Activated CD8-positive, alpha-beta memory T cell treated with anti-CD3 and anti-CD28 coated beads, Interleukin-2, amount 50 U/mL, for 24 hours (primary cell): ENCODE measurements around the gene ZNF234.
"Not testable (repeated sequence)": the region's sequence is repeated elsewhere in the genome, so short reads cannot be mapped to it uniquely, and the experiment has no call there.

ENCODE experiments used
- DNase-seq: peaks from one replicate; pipeline ENCODE4 v3.0.0-alpha.2; 2020; ENCODE audit errors: extremely low read depth

The ZNF234 gene

DNA sequence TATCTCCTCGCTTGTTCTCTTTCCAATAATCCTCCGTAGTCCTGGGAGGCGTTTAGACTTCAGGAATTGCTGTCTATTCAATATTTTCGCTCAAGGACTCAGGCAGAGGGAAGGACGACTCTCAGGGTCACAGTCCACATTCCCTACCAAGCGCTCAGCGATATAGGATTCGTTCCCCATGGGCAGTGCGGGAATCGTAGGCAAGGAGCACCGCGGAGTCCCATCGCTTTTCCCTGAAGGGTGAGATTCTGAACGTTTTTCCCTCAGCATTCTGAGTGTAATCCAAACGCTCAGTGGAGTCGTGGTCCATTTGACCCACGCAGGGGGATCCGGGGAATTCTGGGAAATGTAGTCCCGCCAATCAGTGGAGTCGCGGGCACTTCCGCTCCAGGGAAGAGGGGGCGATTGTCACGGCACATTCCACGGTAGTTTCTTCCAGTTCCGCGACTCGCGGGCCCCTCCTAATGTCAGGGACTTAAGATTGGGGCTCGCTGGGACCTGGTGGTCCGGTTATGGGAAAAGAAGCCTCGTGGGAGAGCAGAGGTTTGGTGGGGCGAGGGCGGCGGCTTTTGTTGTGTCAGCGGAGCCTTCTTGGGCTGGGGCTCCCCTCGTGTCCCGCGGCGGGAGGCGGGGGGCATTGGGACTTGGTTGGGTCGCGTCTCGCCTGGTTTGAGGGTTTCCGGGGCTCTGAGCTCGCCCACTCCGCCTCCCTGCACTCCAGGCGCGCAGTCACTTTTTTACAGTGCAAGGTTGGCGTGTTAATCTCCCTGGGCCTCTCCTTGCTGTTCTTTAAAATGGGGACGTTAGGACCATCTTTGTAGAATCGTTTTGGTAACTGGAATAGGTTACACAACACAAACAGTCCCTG is at the start of gene ZNF234:
Gene ZNF234 (plus strand): TSS at position 364 of the 868 bp plus-strand sequence. CDS start 3,079 bp downstream, outside the sequence.
- DNase-seq = peak; percentile 51

DNA sequence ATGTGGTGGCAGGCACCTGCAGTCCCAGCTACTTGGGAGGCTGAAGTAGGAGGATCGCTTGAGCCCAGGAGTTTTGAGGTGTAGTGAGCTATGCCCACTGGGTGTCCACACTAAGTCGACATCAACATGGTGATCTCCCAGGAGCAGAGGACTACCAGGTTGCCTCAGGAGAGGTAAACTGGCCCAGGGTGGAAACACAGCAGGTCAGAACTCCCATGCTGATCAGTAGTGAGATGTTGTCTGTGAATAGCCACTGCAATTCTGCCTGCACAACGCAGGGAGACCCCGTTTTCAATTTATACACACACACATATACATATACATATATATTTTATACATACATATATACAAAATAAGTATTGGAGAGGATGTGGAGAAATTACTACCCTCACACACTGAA is 49.2 kb upstream of the ZNF234 start:
- no peak for DNase-seq

DNA sequence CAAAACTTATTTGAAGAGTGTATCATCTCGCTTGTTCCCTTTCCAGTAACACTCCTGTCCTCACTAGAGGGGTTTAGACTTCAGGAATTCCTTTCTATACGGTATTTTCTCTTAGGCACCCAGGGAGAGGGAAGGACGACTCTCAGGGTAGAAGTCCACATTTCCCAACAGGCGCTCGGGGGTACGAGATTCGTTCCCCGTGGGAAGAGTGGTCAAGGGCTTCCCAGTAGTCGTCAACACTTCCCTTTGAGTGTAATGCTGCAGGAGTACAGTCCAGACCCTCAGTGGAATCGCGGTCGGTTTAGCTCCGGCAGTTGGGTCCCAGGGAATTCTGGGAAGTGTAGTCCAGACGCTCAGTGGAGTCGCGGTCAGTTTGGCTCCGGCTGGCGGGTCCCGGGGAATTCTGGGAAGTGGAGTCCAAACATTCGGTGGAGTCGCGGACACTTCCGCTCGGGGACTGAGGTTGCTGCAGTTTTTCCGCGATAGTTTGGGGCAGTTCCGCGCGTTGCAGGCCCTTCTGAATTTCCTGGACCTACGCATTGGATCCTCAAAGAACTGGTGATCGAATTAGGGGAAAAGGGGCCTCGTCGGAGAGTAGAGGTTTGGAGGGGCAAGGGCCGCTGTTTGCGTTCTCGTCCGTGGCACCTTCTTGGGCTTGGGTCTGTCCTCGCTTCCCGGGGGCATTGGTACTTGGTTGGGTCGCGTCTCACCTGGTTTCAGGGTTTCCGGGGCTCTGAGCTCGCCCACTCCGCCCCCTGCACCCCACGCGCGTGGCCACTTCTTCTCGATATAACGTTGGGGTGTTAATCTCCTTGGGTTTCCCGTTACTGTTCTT is 47.2 kb upstream of the ZNF234 start, which contains the start of gene ZNF224:
Gene ZNF224 (plus strand): TSS at position 431 of the 835 bp plus-strand sequence. CDS start 3,513 bp downstream, outside the sequence.
- peak; percentile 65 for DNase-seq

DNA sequence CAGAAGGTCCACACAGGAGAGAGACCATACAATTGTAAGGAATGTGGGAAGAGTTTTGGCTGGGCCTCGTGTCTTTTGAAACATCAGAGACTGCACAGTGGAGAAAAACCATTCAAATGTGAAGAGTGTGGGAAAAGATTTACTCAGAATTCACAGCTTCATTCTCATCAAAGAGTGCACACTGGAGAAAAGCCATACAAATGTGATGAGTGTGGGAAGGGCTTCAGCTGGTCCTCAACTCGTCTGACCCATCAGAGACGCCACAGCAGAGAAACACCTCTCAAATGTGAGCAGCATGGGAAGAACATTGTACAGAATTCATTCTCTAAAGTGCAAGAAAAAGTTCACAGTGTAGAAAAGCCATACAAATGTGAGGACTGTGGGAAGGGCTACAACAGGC is 33.6 kb upstream of the ZNF234 start:
- no peak for DNase-seq

DNA sequence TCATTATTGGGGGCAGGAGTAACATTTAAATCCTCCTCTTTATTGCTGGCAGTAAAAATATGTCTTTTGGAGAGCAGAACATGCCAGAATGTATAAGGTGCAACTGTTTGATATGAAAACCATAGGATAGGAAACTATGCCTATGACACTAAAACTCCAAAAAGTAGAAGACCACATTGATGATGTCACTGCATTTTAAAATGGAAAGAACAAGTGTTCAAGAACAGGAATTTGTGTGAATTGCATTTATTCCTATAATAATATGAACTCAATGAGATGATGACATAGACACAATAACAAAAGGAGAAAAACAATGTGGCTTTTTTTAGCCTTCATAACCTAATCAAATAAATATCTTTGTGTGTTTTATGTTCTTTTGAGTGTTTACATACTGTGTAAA is 31.9 kb upstream of the ZNF234 start:
- no peak for DNase-seq

DNA sequence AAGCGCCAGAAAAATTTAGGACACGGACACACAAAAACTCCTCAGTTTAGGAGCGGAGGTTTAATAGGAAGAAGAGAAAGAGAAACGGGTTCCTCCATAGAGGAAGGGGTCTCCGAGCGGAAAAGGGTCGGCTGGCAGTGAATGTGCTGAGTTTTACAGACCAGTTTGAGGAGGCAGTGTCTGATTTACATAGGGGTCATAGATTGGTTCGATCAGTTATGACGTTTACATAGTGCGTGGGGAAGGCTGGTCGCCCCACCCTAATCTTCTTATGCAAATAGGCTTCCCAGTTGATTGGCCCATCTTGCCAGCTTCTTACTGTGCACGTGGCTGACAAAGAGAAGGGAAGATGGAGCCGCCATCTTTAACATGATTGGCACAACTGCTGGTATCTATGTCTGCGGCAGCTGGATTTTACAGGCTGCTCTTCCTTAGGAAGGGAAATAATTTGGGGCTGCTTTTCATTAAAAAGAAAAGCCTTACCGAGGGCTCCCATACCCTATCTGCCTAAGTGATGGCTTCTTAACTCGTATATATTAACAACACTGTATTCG is 29.4 kb upstream of the ZNF234 start:
- no peak for DNase-seq

DNA sequence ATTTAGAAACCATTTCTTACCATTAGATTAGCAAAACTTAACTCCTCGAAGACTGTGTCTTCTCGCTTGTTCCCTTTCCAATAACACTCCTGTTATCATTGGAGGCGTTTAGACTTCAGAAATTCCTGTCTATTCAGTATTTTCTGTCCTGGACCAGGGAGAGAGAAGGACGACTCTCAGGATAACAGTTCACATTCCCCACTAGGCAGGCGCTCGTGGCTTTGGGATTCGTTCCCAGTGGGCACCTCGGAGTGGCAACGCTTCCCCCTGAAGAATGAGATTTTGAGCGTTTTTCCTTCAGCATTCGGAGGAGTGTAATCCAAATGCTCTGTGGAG is 28.6 kb upstream of the ZNF234 start:
- no peak for DNase-seq

DNA sequence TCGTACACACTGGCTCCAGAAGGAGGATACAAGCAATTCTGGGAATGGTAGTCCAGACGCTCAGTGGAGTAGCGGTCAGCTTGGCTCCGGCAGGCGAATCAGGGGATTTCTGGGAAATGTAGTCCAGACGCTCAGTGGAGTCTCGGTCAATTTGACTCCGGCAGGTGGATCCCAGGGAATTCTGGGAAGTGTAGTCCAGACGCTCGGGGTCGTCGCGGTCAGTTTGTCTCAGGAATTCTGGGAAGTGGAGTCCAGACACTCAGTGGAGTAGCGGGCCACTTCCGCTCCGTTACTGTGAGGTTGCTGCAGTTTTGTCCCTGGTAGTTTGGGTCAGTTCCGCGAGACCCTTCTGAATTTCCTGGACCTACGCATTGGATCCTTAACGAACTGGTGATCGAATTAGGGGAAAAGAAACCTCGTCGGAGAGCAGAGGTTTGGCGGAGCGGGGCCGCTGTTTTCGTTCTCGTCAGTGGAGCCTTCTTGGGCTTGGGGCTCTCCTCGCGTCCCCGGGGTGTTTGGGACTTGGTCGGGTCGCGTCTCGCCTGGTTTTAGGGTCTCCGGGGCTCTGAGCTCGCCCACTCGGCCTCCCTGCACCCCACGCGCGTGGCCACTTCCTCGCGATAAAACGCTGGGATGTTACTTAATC is 28.1 kb upstream of the ZNF234 start, which contains the start of gene ZNF225:
Gene ZNF225 (plus strand): TSS at position 262 of the 646 bp plus-strand sequence. CDS start 2,429 bp downstream, outside the sequence.
- peak; percentile 71 for DNase-seq

DNA sequence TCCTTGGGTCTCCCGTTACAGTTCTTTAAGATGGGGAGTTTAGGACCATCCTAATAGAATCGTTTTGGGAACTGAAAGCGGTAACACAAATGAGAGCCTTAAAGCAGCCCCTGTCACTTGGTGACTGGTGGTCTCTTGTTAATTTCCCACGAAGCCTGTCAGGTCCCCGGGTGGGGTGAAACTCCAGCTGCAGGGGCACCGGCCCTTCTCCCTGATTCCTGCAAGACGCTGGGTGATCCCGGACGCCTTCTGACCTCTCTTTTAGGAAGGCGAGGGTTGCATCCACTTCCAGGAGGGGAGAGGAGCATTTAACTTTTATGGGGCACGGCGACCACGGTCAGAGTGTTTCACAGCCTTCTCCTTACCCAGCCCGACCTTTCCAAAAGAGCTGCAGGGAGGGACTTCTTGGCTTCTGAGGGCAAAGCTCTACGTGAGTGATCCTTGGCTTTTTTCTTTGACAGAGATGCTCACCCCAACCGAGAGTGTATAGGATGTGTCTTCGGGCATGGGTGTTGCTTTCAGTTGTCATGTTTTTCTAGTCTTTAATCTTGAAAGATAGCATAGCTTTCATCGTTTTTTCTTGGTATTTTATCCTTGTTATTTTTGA is 27.5 kb upstream of the ZNF234 start:
- no peak for DNase-seq

DNA sequence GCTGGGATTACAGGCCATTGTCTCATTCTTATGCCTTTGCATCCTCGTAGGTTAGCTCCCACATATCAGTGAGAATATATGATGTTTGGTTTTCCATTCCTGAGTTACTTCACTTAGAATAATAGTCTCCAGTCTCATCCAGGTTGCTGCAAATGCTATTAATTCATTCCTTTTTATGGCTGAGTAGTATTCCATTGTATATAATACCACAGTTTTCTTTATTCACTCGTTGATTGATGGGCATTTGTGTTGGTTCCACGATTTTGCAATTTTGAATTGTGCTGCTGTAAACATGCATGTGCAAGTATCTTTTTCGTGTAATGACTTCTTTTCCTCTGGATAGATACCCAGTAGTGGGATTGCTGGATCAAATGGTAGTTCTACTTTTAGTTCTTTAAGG is 20.2 kb upstream of the ZNF234 start:
- not testable (repeated sequence) for DNase-seq

DNA sequence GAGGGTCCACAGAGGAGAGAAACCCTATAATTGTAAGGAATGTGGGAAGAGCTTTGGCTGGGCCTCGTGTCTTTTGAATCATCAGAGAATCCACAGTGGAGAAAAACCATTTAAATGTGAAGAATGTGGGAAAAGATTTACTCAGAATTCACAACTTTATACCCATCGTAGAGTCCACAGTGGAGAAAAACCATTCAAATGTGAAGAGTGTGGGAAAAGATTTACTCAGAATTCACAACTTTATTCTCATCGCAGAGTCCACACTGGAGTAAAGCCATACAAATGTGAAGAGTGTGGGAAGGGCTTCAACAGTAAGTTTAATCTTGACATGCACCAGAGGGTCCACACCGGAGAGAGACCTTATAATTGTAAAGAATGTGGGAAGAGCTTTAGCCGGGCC is 9.4 kb upstream of the ZNF234 start:
- no peak for DNase-seq

DNA sequence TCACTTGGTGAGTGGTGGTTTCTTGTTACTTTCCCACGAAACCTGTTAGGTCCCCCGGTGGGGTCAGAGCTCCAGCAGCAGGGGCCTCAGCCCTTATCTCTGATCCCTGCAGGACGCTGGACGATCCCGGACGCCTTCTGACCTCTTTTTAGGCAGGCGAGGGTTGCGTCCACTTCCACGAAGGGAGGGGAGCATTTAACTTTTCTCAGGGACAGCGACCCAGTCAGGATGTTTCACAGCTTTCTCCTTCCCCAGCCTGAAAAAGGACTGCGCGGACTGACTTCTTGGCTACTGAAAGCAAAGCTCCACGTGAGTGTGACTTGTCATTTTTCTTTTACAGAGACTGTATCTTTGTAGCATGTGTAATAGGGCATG is 692 bp downstream of the ZNF234 start:
- DNase-seq = no peak

DNA sequence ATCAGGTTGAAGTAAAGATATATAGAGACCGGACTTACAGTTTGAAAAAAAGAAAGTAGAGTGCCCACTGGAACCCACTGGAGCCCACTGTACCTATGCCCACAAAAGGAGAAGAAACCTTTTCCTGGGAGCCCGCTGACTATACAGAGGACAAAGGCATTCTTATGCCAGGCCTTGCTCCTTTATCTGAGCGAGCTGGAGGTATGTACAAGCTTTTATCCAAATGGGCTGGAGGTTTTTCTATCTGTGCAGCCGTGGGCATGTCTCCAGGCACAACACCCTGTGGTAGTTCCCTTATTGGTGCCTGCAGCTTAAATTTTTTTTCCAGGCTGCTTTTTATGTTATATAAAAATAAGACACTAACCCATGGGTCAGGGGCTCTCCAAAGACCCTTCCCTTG is 8.4 kb downstream of the ZNF234 start:
- no peak for DNase-seq

DNA sequence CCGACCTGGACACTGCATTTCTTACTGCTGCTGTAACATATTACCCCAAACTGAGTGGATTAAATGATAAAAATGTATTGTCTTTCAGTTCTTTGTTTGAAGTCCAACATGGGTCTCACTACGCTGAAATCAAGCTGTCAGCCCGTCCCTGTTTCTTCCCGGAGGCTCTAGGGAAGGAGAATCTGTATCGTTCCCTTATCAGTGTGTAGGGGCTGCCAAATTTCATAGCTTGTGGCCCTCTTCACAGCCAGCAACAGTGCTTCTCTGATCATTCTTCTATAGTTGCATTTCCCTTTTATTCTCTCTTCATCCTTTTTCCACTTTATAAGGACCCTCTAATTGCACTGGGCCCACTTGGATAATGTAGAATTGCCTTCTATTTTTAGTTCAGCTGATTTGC is 10.1 kb downstream of the ZNF234 start:
- no peak for DNase-seq

DNA sequence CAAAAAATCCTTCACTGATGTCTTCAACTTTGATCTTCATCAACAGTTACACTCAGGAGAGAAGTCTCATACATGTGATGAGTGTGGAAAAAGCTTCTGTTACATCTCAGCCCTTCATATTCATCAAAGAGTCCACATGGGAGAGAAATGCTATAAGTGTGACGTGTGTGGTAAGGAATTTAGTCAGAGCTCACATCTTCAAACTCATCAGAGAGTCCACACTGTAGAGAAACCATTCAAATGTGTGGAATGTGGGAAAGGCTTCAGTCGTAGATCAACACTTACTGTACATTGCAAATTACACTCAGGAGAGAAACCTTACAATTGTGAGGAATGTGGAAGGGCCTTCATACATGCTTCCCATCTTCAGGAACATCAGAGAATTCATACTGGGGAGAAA is 15.1 kb downstream of the ZNF234 start:
- no peak for DNase-seq

DNA sequence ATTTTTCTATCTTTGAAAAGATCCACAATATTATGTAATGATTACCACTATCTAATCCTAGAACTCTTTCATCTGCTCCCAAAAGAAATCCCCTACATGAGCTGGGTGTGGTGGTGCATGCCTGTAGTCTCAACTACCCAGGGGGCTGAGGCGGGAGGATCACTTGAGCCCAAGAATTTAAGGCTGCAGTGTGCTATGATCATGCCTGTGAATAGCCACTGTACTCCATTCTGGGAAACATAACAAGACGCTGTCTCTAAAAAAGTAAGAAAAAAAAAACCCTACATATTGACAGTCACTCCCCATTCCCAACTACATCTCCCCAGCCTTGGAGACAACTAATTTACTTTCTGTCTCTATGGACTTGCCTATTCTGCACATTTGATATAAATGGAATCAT is 22.4 kb downstream of the ZNF234 start:
- DNase-seq = no peak

DNA sequence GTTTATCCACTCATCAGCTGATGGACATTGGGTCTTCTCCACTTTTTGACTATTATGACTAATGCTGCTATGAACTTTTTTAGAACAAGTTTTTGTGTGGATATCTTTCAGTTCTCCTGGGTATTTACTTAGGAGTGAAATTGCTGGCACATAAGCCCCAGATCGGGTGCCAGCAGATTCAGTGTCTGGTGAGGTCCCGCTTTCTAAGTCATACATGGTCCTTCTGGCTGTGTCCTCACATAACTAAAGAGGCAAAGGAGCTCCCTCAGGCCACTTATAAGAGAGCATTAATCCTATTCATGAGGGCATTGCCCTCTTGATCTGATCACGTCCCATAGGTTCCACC is 22.9 kb downstream of the ZNF234 start:
- DNase-seq = no peak

DNA sequence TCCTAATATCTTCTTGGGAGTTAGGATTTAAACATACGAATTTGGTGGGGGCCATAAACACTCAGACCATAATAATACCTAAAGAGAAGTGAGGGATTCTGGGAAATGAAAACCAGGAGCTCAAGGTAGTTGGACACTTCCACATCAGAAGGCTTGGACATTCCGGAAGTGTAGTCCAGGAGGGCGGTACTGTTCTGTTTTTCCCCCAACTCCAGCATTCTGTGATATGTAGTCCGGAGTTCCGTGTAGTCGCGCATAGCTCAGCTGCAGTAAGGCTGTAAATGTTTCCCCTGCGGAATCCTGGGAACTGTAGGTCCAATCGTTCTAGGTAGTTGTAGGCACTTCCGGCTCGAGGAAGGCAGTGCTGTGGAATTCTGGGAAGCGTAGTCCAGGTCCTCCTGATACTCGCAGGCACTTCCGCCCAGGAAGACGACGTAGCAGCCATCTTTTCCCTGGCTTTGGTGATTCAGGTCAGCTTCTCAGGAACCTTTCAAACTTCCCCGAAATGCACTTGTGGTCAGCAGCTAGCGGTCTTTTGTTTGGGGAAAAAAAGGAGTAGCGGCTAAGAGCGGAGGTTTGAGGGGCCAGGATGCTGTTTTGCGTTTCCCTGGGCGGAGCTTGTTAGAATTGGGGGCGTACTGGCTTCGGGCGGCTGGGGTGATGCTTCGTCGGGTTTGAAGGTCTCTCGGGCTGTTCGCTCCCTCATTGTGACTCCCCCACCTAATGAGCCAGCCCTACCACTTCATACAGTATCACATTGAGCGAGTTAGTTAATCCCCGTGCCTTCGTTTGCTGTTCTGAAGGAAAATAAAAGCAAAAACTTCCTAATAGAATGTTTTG is 23.5 kb downstream of the ZNF234 start, which contains the start of gene ZNF226:
Gene ZNF226 (plus strand): TSS at position 428 of the 840 bp plus-strand sequence. CDS start 4,981 bp downstream, outside the sequence.
- peak; percentile 69 for DNase-seq

DNA sequence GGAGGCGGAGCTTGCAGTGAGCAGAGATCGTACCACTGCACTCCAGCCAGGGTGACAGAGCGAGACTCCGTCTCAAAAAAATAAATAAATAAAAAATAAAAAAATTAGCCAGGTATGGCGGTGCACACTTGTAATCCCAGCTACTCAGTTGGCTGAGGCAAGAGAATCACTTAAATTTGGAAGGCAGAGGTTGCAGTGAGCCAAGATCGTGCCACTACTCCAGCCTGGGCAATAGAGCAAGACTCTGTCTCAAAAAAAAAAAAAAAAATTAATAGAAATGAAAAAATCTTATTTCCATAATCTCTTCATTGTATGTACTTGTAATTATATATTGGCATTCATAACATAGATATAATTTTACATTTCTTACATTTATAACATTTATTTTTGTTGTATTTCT is 29.3 kb downstream of the ZNF234 start:
- not testable (repeated sequence) for DNase-seq

DNA sequence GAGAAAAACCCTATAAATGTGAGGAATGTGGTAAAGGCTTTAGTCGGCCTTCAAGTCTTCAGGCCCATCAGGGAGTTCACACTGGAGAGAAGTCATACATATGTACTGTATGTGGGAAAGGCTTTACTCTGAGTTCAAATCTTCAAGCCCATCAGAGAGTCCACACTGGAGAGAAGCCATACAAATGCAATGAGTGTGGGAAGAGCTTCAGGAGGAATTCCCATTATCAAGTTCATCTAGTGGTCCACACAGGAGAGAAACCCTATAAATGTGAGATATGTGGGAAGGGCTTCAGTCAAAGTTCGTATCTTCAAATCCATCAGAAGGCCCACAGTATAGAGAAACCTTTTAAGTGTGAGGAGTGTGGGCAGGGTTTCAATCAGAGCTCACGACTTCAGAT is 35.2 kb downstream of the ZNF234 start:
- no peak for DNase-seq

DNA sequence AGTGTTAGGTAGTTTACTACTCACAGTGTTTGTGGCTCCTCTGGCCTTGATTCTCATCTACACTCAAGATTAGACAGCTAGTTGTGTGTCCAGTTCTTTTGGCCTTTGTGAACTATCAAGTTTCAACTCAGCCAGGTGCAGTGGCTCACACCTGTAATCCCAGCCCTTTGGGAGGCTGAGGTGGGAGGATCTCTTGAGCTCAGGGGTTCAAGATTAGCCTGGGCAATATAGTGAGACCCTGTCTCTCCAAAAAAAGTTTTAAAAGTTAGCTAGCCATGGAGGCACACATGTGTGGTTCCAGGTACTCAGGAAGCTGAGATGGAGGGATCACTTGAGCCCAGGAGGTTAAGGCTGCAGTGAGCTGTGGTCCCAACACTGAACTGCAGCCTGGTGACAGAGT is 39.6 kb downstream of the ZNF234 start:
- no peak for DNase-seq
